PC-9 (cell line): ENCODE data around the gene CFHR2. TPM values are rescaled to one million over a fixed set of nuclear protein-coding genes. Genes with fewer than 3 reads are reported as not detected.
"Not testable (repeated sequence)": the region's sequence is repeated elsewhere in the genome, so short reads cannot be mapped to it uniquely, and the experiment has no call there.

Experiments used
- BruUV-seq: library from RNA; stranded (reverse); fragments of 400-500 nt; replicated peaks from 2 replicates; lab custom pipeline; 2021; lab: Mats Ljungman, UMichigan
- CTCF ChIA-PET: fragments of 300-600 bp; sonication (Branson Sonifier 250); formaldehyde crosslinking; loops from one replicate; lab custom pipeline; 2022; ENCODE audit warnings: antibody characterized with exemption; lab: Charles Lee
- POLR2A ChIA-PET: fragments of 300-600 bp; sonication (Branson Sonifier 250); formaldehyde crosslinking; loops from one replicate; lab custom pipeline; 2022; ENCODE audit warnings: antibody characterized with exemption; ENCODE audit not compliant: unreplicated experiment; lab: Charles Lee
- DNase-seq, 2 experiments: peaks; one replicate each; pipeline versions ENCODE4 v3.0.0 to v3.0.0-alpha.2; 2015 to 2022; ENCODE audit warnings: mixed read lengths in 1 of 2
- H2AFZ ChIP-seq: fragments of 200-600 bp; sonication (generic); 2 replicates; pipeline ENCODE4 v1.8.1; 2017; ENCODE audit warnings: antibody characterized with exemption
- H3F3A ChIP-seq: fragments of 200-600 bp; sonication (generic); 2 replicates; pipeline ENCODE4 v1.8.1; 2017; ENCODE audit warnings: antibody characterized with exemption, mild to moderate bottlenecking, low read depth; ENCODE audit not compliant: insufficient read depth
- H3K27ac ChIP-seq: fragments of 200-600 bp; sonication (generic); 2 replicates; pipeline ENCODE4 v1.6.1; 2016; ENCODE audit warnings: mixed run types
- H3K27me3 ChIP-seq: fragments of 200-600 bp; sonication (generic); 2 replicates; pipeline ENCODE4 v1.6.1; 2016; ENCODE audit warnings: low read depth, mixed run types; ENCODE audit not compliant: insufficient read depth
- H3K36me3 ChIP-seq: fragments of 200-600 bp; sonication (generic); 2 replicates; pipeline ENCODE4 v1.6.1; 2016; ENCODE audit warnings: low read depth, mixed run types
- H3K4me1 ChIP-seq: fragments of 200-600 bp; sonication (generic); replicated peaks from 2 replicates; pipeline ENCODE4 v1.6.1; 2016; ENCODE audit warnings: mixed run types; ENCODE audit not compliant: insufficient read depth
- H3K4me2 ChIP-seq: fragments of 200-600 bp; sonication (generic); 2 replicates; pipeline ENCODE4 v1.6.1; 2017; ENCODE audit warnings: mixed run types
- H3K4me3 ChIP-seq: fragments of 200-600 bp; sonication (generic); 2 replicates; pipeline ENCODE4 v1.6.1; 2016; ENCODE audit warnings: mixed run types
- H3K79me2 ChIP-seq: fragments of 200-600 bp; sonication (generic); 2 replicates; pipeline ENCODE4 v1.6.1; 2017; ENCODE audit warnings: low read depth, mixed run types
- H3K9me2 ChIP-seq: fragments of 200-600 bp; sonication (generic); 2 replicates; pipeline ENCODE4 v1.8.1; 2017; ENCODE audit warnings: mild to moderate bottlenecking; ENCODE audit not compliant: insufficient read depth
- H3K9me3 ChIP-seq: fragments of 200-600 bp; sonication (generic); 2 replicates; pipeline ENCODE4 v1.8.1; 2016; ENCODE audit warnings: low read depth; ENCODE audit not compliant: insufficient read depth
- H4K20me1 ChIP-seq: fragments of 200-600 bp; sonication (generic); 2 replicates; pipeline ENCODE4 v1.8.1; 2017; ENCODE audit not compliant: insufficient read depth
- EZH2 ChIP-seq: fragments of 200-600 bp; sonication (generic); IDR thresholded peaks from 2 replicates; pipeline ENCODE4 v1.8.0; 2017; ENCODE audit warnings: antibody characterized with exemption, low read depth
- intact Hi-C: fragments of 100-400 bp; cut with micrococcal nuclease; formaldehyde crosslinking; loops from one replicate; pipeline ENCODE4 v1.10.0; 2022; ENCODE audit not compliant: unreplicated experiment
- total RNA-seq: library from RNA; stranded (reverse); gene quantifications from 2 replicates; pipeline ENCODE4 v1.2.3, GENCODE V29; 2021
- TF ChIP-seq, protein P1 (sequence below): fragments of 200-600 bp; sonication (generic); conservative IDR thresholded peaks from 2 replicates; pipeline ENCODE4 v1.6.1; 2017; ENCODE audit warnings: mixed run types, antibody characterized with exemption, mild to moderate bottlenecking, moderate library complexity

The CFHR2 gene
- total RNA-seq, 1 experiment from 2014 or later = not detected

DNA sequence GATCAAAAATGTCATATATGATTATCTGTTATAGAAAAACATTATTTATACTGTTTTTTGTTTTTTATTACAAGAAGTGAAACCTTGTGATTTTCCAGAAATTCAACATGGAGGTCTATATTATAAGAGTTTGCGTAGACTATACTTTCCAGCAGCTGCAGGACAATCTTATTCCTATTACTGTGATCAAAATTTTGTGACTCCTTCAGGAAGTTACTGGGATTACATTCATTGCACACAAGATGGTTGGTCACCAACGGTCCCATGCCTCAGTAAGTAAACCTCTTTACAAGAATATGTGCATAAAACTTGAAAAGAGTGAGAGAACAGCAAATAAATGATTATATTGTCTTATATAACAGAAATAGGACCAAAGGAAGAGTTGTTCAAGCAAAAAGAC is 41.2 kb upstream of the CFHR2 start:
- no peaks in the 10 kb centered on the region for H3K27me3 ChIP-seq
- H3K36me3 ChIP-seq = no peaks in the 10 kb centered on the region
- H3K4me2 ChIP-seq = no peak overlapping the region
- H3K9me3 ChIP-seq = no peaks in the 10 kb centered on the region
- no peak overlapping the region for H2AFZ ChIP-seq
- H3K4me3 ChIP-seq = no peak overlapping the region
- no peak for DNase-seq
- H3K27ac ChIP-seq = no peak overlapping the region
- H4K20me1 ChIP-seq = no peaks in the 10 kb centered on the region
- POLR2A ChIA-PET = no interaction called here
- H3K9me2 ChIP-seq = 0 out of 2 replicates have a peak, but pooled peaks cover 3% of the 10 kb centered on the region
- H3K4me1 ChIP-seq = no peaks in the 10 kb centered on the region
- BruUV-seq = no TSS peak
- no peak for TF ChIP-seq EZH2
- TF ChIP-seq, protein P1, sequence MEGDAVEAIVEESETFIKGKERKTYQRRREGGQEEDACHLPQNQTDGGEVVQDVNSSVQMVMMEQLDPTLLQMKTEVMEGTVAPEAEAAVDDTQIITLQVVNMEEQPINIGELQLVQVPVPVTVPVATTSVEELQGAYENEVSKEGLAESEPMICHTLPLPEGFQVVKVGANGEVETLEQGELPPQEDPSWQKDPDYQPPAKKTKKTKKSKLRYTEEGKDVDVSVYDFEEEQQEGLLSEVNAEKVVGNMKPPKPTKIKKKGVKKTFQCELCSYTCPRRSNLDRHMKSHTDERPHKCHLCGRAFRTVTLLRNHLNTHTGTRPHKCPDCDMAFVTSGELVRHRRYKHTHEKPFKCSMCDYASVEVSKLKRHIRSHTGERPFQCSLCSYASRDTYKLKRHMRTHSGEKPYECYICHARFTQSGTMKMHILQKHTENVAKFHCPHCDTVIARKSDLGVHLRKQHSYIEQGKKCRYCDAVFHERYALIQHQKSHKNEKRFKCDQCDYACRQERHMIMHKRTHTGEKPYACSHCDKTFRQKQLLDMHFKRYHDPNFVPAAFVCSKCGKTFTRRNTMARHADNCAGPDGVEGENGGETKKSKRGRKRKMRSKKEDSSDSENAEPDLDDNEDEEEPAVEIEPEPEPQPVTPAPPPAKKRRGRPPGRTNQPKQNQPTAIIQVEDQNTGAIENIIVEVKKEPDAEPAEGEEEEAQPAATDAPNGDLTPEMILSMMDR = no peak
- CTCF ChIA-PET = no interaction called here
- no peaks in the 10 kb centered on the region for H3F3A ChIP-seq
- no peaks in the 10 kb centered on the region for H3K79me2 ChIP-seq
- intact Hi-C loops = no loop called here

DNA sequence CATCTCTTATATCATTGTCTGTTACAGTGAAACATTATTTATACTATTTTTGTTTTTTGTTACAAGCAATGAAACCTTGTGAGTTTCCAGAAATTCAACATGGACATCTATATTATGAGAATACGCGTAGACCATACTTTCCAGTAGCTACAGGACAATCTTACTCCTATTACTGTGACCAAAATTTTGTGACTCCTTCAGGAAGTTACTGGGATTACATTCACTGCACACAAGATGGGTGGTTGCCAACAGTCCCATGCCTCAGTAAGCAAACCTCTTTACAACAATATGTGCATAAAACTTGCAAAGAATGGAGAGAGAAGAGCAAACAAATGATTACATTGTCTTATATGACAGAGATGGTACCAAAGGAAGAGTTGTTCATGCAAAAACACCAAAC is 33.3 kb upstream of the CFHR2 start:
- DNase-seq = no peak
- Histone ChIP-seq H3K79me2 (no peaks in the 10 kb centered on the region), H3K27ac (no peak overlapping the region), H4K20me1 (no peaks in the 10 kb centered on the region), H3K9me3 (no peaks in the 10 kb centered on the region), H2AFZ (no peak overlapping the region; the same call in 1 of the 2 replicates), H3K27me3 (no peaks in the 10 kb centered on the region), H3K9me2 (no peaks in the 10 kb centered on the region; the same call in 1 of the 2 replicates), H3K4me2 (no peak overlapping the region), H3F3A (no peaks in the 10 kb centered on the region), H3K4me3 (no peak overlapping the region), H3K4me1 (no peaks in the 10 kb centered on the region), H3K36me3 (no peaks in the 10 kb centered on the region)
- intact Hi-C loops = no loop called here
- TF ChIP-seq, protein P1 = no peak
- TF ChIP-seq EZH2 = no peak
- POLR2A ChIA-PET = interaction anchor here (0.6 to 0.7 kb wide), 2 partner anchors 117 to 137 kb away, joined by 3 read pairs; no protein-coding TSS in a partner anchor
- CTCF ChIA-PET = no interaction called here
- BruUV-seq = no TSS peak

DNA sequence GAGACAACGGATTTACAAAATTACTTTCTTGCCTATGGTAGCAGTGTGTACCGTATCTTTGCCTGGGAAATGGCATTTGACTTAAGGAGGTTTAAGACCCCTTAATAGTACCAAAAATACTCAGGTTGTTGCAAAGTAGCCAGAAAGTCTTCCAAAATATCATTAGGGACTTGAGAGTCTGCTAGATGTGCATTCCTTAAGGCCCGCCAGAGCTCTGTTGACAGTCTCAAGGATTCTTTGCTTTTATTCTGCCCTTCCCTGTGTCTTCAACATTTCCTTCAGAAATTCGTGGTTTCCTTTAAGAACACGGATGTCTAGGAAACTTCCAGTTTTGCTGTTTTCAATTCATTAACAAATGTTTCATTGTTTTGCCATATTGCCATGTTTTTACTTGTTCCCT is 31.3 kb upstream of the CFHR2 start:
- H3K4me2 ChIP-seq, POLR2A ChIA-PET, H3K79me2 ChIP-seq, CTCF ChIA-PET, H3K36me3 ChIP-seq, H3K9me2 ChIP-seq, H3K27me3 ChIP-seq, H3F3A ChIP-seq, DNase-seq, H2AFZ ChIP-seq, H3K9me3 ChIP-seq, H3K4me1 ChIP-seq, H4K20me1 ChIP-seq, BruUV-seq, intact Hi-C loops, H3K4me3 ChIP-seq, H3K27ac ChIP-seq: not testable (repeated sequence)

DNA sequence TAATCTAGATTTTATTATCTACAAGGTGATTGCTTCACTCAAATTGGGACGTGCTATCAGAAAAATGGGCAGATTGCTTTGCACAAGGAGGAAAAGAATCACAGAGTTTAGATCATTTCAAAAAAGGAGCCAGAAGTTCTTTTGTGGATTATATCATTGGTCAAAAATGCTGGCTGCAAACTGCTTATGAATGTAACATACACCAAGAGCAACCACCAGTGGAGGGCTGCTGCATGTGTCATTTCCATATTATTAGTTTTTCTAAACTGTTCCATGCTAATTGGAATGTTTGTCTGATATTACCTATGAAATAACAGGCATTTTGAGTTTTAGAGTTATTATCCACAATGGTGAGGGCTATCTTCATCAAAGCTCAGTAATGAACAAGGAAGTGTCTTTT is 16.7 kb upstream of the CFHR2 start:
- H3K36me3 ChIP-seq, DNase-seq, H2AFZ ChIP-seq, H3K4me2 ChIP-seq, H4K20me1 ChIP-seq, H3K79me2 ChIP-seq, H3K9me2 ChIP-seq, H3F3A ChIP-seq, H3K27me3 ChIP-seq, H3K9me3 ChIP-seq, CTCF ChIA-PET, H3K4me1 ChIP-seq, BruUV-seq, H3K27ac ChIP-seq, POLR2A ChIA-PET, H3K4me3 ChIP-seq: not testable (repeated sequence)
- intact Hi-C loops = loop anchor here (10.0 kb wide), 1 partner anchor 62 kb away; no protein-coding TSS in a partner anchor

DNA sequence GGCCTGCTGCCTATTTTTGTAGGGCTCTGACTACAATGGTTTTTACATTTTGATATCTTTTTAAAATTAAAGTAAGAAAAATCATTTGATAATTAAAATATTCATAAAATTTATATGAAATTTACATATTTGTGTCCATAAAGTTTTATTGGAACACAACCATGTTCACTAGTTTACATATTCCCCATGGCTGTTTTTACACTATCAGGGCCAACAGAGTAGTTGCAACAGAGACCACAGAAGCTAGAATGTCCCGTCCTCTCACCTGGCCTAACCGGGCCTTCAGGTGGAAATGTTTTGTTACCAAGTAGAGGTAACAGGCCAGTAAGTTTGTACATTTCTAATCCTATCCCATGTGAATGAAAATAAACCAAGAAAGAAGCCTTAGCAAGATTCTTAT is 10.7 kb upstream of the CFHR2 start:
- H3K4me2 ChIP-seq, H3K79me2 ChIP-seq, CTCF ChIA-PET, H3K9me2 ChIP-seq, H3K27me3 ChIP-seq, H3K9me3 ChIP-seq, BruUV-seq, H3K27ac ChIP-seq, H3K4me3 ChIP-seq, H3K4me1 ChIP-seq, H3F3A ChIP-seq, H3K36me3 ChIP-seq, H2AFZ ChIP-seq, DNase-seq, POLR2A ChIA-PET, intact Hi-C loops, H4K20me1 ChIP-seq: not testable (repeated sequence)
